IPS-15b (cell line): ENCODE data around the gene ISM1.

ENCODE experiments used
- H3K27me3 ChIP-seq: one replicate; pipeline ENCODE4 v1.6.1; 2013; ENCODE audit warnings: low read length; ENCODE audit not compliant: control insufficient read depth, insufficient read depth
- H3K36me3 ChIP-seq: one replicate; pipeline ENCODE4 v1.6.1; 2013; ENCODE audit warnings: low read length; ENCODE audit not compliant: control insufficient read depth, insufficient read depth
- H3K4me1 ChIP-seq: one replicate; pipeline ENCODE4 v1.6.1; 2013; ENCODE audit warnings: mild to moderate bottlenecking, low read length; ENCODE audit not compliant: control insufficient read depth, insufficient read depth
- H3K4me3 ChIP-seq: one replicate; pipeline ENCODE4 v1.5.1; 2013; ENCODE audit warnings: low read depth, low read length
- H3K9ac ChIP-seq: one replicate; pipeline ENCODE4 v1.6.1; 2013; ENCODE audit warnings: low read depth, mild to moderate bottlenecking, low read length
- H3K9me3 ChIP-seq: one replicate; pipeline ENCODE4 v1.6.1; 2013; ENCODE audit warnings: mild to moderate bottlenecking, low read length; ENCODE audit not compliant: control insufficient read depth, insufficient read depth

Gene ISM1

GRCh38 chr20:13205848-13206434 is 15.1 kb upstream of the ISM1 start:
- Histone ChIP-seq H3K36me3 (no peaks in the 10 kb centered on the region), H3K4me1 (no peaks in the 10 kb centered on the region), H3K27me3 (no peaks in the 10 kb centered on the region), H3K9ac (no peak overlapping the region), H3K4me3 (no peak overlapping the region), H3K9me3 (no peaks in the 10 kb centered on the region)

DNA sequence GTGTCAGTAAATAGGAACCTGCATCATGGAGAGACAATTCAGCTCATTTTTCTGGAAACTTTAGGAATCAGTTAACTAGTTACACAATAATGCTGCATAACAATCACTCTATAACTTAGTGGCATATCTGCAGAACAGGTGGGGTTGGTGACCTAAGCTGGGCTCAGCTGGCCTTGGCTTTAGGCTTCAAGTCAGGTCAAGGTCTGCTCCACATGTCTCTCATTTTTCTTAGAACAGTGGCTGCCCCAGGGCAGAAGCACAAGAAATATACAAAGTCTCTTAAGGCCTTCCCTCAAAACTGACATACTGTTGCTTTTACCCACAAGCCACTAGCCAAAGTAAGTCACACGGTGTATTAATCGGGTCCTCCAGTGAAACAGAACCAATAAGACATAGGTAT is 14.1 kb upstream of the ISM1 start:
- no peaks in the 10 kb centered on the region for H3K36me3 ChIP-seq
- peaks cover under 1% of the 10 kb centered on the region for H3K9me3 ChIP-seq
- H3K27me3 ChIP-seq: no peaks in the 10 kb centered on the region
- H3K4me3 ChIP-seq: no peak overlapping the region
- H3K4me1 ChIP-seq: no peaks in the 10 kb centered on the region
- H3K9ac ChIP-seq: no peak overlapping the region

DNA sequence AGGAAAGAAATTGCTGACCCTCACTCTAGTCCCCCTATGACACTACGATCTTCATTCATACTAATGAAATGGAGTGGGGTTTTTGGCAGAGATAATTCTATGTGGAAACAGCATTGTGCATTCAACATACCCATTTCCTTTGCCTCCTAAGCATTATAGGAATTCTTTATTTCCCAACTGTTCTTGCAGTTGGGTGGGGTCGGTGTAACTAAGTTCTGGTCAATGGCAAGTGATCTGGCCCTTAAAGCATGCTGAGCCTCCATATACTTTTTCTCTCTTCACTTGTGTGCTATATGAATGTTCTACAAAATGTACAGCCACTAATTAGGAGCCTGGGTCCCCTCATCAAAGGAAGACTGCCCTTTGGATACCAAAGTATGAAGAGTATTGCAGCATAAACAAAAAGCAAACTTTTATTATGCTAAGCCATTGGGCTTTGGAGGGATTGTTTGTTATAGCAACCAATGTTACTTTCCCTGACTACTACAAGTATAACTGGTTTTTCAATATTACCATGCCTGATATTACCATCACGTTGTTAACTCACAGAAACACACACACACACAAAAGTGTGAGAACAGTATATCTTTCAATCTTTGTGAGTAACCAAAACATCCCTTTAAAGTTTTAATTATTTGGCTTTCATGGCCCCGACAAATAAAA is 9.0 kb upstream of the ISM1 start:
- Histone ChIP-seq H3K36me3 (no peaks in the 10 kb centered on the region), H3K27me3 (peaks cover 7% of the 10 kb centered on the region), H3K4me1 (no peaks in the 10 kb centered on the region), H3K9me3 (peaks cover 3% of the 10 kb centered on the region), H3K4me3 (no peak overlapping the region), H3K9ac (no peak overlapping the region)

DNA sequence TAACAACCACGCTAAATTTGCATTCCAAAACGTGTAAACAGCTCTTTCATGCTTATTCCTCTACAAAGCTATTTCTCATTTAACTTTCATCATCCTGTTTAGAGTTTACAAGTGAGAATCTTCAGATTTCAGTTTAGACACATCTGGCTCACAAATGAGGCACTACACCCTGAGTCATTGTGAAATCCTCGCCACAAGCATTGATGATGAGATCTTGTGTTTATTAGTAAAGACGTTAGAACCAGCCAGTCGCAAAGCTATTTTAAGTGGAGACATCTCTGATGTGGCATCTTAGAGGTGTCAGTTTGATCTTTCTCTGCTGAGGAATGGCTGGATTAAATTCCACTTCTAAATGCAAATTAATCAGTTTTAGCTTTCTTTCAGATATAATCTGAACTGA is 8.3 kb upstream of the ISM1 start:
- Histone ChIP-seq H3K9ac (no peak overlapping the region), H3K36me3 (no peaks in the 10 kb centered on the region), H3K4me3 (no peak overlapping the region), H3K9me3 (peaks cover 3% of the 10 kb centered on the region), H3K4me1 (no peaks in the 10 kb centered on the region), H3K27me3 (peaks cover 14% of the 10 kb centered on the region)

DNA sequence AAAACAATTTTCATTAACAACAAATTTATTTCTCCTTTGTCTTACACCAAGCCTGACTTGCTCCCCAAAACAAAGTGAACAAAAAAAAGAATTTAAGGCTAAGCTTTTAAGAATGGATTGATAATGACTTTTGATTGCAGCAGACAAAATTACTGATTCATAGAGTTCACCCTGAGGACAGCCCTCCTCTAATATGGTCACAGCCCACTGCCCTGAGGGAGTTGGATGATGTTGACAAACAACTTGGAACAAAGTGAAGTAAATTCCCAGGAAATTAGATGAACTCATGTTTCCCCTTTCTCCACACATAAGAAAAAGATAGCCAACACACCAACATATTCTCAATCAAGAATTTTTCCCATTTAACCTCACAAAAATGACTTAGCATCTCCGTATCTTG is 7.7 kb upstream of the ISM1 start:
- no peaks in the 10 kb centered on the region for H3K4me1 ChIP-seq
- no peak overlapping the region for H3K4me3 ChIP-seq
- no peaks in the 10 kb centered on the region for H3K36me3 ChIP-seq
- H3K9me3 ChIP-seq: peaks cover 3% of the 10 kb centered on the region
- peaks cover 20% of the 10 kb centered on the region for H3K27me3 ChIP-seq
- H3K9ac ChIP-seq: no peak overlapping the region

DNA sequence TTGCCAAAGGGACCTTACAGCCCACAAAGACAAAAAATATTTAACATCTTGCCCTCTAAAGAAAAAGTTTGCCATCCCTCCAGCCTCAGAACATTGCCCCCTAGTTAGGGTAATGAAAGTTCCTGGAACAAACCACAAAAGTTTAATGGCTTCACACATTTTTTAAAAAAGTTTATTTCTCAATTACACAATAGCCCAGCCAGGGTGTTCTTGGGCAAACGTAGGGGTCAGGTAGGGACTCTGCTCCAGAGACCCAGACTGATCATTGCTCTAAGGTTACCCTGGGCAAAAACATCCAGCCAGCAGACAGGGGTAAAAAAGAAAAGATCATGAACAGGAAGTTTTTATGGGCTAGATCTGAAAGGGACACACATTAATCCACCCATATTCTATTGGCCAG is 4.5 kb upstream of the ISM1 start:
- H3K9ac ChIP-seq: no peak overlapping the region
- peaks cover 4% of the 10 kb centered on the region for H3K4me1 ChIP-seq
- H3K4me3 ChIP-seq: no peak overlapping the region
- peaks cover 3% of the 10 kb centered on the region for H3K9me3 ChIP-seq
- H3K36me3 ChIP-seq: no peaks in the 10 kb centered on the region
- peaks cover 41% of the 10 kb centered on the region for H3K27me3 ChIP-seq

DNA sequence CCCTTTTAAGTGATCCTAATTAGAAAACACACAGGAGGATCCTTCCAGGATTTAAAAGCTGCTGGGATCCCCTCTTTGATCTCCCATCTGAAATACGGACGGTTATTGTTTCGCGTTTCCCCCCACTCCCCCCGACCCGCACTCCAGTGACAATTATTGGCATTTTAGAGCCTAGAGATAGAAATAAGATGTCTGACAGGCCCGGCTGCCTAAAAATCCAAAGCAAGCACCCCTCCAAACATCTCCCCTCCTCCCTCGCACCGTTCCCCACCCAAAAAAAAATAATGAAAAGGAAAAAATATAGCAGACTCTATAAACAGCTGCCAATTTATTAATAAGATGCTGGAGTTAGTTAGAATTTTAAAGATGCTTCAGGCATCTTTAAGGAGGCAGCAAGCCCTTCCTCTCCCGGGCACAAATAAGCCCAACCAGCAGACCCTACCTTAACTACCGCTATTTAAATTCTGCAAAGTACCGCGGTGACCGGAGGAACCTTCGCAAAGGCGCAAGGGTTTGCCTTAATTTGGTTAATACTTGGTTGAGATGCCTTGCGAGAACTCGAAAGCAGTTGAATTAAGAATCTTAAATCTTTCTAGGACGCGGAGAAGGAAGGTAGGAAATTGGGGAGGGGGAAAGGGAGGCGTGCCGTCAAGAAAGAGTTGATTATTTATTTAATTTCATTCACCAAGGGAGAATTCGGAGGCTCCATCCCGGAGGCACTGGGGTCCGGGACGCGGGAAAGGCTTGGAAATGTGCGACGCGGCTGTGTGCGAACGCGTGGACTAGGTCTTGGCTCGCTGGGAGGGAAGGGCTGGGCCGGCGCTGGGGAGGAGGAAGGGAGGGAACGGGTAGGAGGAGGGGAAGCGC is 1.5 kb upstream of the ISM1 start:
- peaks cover 58% of the 10 kb centered on the region for H3K27me3 ChIP-seq
- no peak overlapping the region for H3K9ac ChIP-seq
- no peaks in the 10 kb centered on the region for H3K9me3 ChIP-seq
- no peaks in the 10 kb centered on the region for H3K36me3 ChIP-seq
- H3K4me1 ChIP-seq: peaks cover 4% of the 10 kb centered on the region
- peak overlapping the region; percentile 59 for H3K4me3 ChIP-seq

GRCh38 chr20:13220194-13220903 is 725 bp upstream of the ISM1 start:
- H3K4me1 ChIP-seq: peaks cover 4% of the 10 kb centered on the region
- H3K9me3 ChIP-seq: no peaks in the 10 kb centered on the region
- no peak overlapping the region for H3K9ac ChIP-seq
- peaks cover 58% of the 10 kb centered on the region for H3K27me3 ChIP-seq
- no peaks in the 10 kb centered on the region for H3K36me3 ChIP-seq
- H3K4me3 ChIP-seq: peak overlapping the region; percentile 59

DNA sequence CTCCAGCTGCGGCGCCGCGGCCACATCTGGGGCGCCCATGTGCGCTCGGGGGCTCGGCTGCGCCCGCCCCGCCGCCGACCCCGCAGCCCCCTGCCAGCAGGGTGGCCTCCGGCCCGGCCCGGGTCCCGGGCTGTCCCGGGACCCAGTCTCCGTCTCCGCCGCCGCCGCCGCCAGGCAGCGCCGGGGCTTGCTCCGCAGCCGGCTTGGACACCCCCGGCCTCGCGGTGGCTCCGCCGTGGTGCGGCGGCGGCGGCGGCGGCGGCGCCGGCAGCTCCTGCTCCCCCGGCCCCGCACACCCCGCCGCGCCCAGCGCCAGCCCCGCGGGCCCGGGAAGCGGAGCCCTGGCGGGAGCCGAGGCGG is 219 bp downstream of the ISM1 start:
- no peaks in the 10 kb centered on the region for H3K36me3 ChIP-seq
- H3K9me3 ChIP-seq: no peaks in the 10 kb centered on the region
- H3K27me3 ChIP-seq: peaks cover 55% of the 10 kb centered on the region
- H3K9ac ChIP-seq: no peak overlapping the region
- H3K4me1 ChIP-seq: peaks cover 4% of the 10 kb centered on the region
- H3K4me3 ChIP-seq: no peak overlapping the region

DNA sequence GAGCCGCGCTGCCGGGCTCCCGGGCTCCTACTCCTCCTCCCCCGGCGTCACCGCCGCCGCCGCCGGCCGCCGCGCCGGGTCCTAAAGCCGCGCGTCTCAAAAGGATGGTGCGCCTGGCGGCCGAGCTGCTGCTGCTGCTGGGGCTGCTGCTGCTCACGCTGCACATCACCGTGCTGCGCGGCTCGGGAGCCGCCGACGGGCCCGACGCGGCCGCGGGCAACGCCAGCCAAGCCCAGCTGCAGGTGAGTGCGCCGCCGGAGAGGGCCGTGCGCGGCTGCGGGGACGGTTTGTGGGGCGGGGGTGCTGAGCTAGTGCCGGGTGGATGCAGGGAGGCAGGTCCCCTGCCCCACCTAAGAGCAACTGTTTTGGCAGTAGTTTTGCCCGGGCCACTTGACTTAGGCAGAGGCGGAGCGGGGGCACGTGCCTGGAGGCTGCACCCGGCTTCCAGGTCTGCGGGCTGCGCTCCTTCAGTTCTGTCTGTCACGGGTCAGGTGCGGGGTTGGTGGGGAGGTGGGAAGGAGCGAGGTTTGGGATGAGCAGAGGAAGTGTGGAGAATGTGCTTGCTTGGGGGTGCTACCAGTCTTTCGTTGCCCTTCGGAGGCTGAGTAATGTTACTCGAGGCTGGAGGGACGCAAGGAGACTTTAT is 722 bp downstream of the ISM1 start:
- Histone ChIP-seq H3K27me3 (peaks cover 53% of the 10 kb centered on the region), H3K9ac (no peak overlapping the region), H3K4me1 (peaks cover 4% of the 10 kb centered on the region), H3K4me3 (peak overlapping the region; percentile 76), H3K36me3 (no peaks in the 10 kb centered on the region), H3K9me3 (no peaks in the 10 kb centered on the region)

DNA sequence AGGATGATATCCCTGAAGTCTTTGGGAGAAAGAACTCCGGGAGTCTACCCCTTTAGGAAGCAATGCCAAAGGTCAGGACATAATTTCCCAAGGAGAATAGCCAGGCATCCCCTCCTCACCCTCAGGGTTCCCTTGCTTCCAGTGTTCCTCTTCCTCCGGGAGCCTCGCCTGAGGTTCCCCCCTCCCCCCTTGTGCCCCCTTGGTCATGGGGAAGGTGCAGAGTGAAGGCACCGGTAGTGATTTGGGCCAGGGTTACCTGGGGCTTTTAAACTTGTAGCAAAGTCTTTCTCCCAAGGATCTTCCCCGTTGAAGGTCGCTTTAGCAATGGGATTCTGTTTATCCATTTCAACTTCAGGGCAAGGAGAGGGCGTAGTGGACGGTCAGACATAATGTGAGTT is 1.2 kb downstream of the ISM1 start:
- peak overlapping the region; percentile 76 for H3K4me3 ChIP-seq
- H3K9me3 ChIP-seq: no peaks in the 10 kb centered on the region
- no peaks in the 10 kb centered on the region for H3K36me3 ChIP-seq
- H3K27me3 ChIP-seq: peaks cover 48% of the 10 kb centered on the region
- peaks cover 4% of the 10 kb centered on the region for H3K4me1 ChIP-seq
- H3K9ac ChIP-seq: no peak overlapping the region
